Endothelial cell of umbilical vein (primary cell): ENCODE data around the gene GGACT.
A peak's percentile ranks its signal among the peaks of the same experiment; 100 is the strongest.

Experiments
- EZH2 ChIP-seq: IDR thresholded peaks from 2 replicates; pipeline ENCODE4 v1.6.1; 2012; ENCODE audit warnings: borderline replicate concordance, low read depth, mild to moderate bottlenecking, moderate library complexity, low read length, inconsistent platforms; ENCODE audit not compliant: severe bottlenecking
- GATA2 ChIP-seq: IDR thresholded peaks from 2 replicates; pipeline ENCODE4 v1.7.0; 2011; ENCODE audit warnings: low read depth, mild to moderate bottlenecking, moderate library complexity, mixed read lengths, low read length; ENCODE audit not compliant: insufficient read length, insufficient read depth
- JUN ChIP-seq: IDR thresholded peaks from 2 replicates; pipeline ENCODE4 v1.6.1; 2011; ENCODE audit warnings: borderline replicate concordance, low read depth; ENCODE audit not compliant: insufficient read length, insufficient read depth
- POLR2A ChIP-seq: IDR thresholded peaks from 2 replicates; pipeline ENCODE4 v1.6.1; 2012; ENCODE audit warnings: low read depth, mild to moderate bottlenecking, control low read depth, low read length
- POLR2AphosphoS5 ChIP-seq: IDR thresholded peaks from 2 replicates; pipeline ENCODE4 v1.6.1; 2012; ENCODE audit warnings: low read depth, mild to moderate bottlenecking, control low read depth, low read length, moderate library complexity; ENCODE audit not compliant: insufficient read depth
- TF ChIP-seq, protein P1 (sequence below), 2 donors: IDR thresholded peaks; 1 replicate in 1 of 2; 2 replicates in 1 of 2; pipeline ENCODE4 v1.5.1; 2011; ENCODE audit warnings: low read length in 2 of 2, mild to moderate bottlenecking in 2 of 2, moderate library complexity in 2 of 2, control low read depth in 1 of 2, inconsistent platforms in 1 of 2, low read depth in 1 of 2; ENCODE audit not compliant: insufficient read depth in 1 of 2; ENCODE audit errors: extremely low read depth in 1 of 2
- TF ChIP-seq, protein P2 (sequence below): IDR thresholded peaks from 2 replicates; pipeline ENCODE4 v1.6.1; 2011; ENCODE audit not compliant: insufficient read depth, insufficient read length

DNA sequence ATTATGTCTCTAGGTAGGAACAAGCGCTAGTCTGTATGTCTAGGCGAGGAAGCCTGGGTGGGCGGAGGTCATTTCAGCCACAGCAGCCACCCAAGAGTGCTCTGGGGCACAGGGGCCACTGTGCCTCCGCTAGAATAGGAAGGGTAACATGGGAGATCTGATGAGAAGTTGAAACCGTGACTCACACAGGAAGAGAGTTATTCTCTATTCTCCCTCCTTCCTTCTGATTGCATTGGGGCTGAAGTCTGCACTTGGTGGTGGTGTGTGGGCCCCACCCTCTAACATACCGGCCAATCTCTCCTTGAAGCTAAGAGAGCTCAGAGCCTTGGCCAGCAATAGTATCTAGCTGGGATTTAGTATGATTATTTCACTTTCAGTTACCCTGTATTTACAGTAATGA lies 20.3 kb upstream of the GGACT start:
- TF ChIP-seq, protein P1, sequence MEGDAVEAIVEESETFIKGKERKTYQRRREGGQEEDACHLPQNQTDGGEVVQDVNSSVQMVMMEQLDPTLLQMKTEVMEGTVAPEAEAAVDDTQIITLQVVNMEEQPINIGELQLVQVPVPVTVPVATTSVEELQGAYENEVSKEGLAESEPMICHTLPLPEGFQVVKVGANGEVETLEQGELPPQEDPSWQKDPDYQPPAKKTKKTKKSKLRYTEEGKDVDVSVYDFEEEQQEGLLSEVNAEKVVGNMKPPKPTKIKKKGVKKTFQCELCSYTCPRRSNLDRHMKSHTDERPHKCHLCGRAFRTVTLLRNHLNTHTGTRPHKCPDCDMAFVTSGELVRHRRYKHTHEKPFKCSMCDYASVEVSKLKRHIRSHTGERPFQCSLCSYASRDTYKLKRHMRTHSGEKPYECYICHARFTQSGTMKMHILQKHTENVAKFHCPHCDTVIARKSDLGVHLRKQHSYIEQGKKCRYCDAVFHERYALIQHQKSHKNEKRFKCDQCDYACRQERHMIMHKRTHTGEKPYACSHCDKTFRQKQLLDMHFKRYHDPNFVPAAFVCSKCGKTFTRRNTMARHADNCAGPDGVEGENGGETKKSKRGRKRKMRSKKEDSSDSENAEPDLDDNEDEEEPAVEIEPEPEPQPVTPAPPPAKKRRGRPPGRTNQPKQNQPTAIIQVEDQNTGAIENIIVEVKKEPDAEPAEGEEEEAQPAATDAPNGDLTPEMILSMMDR (IDR thresholded peaks at IDR 0.05; ENCODE audit: extremely low read depth in 1 of 2, insufficient read depth in 1 of 2, low read depth in 1 of 2, low read length in 2 of 2), result no peak
- TF ChIP-seq POLR2AphosphoS5 (no peak), EZH2 (no peak), GATA2 (peak; percentile 48), POLR2A (no peak), JUN (peak; percentile 27)
- TF ChIP-seq, protein P2, sequence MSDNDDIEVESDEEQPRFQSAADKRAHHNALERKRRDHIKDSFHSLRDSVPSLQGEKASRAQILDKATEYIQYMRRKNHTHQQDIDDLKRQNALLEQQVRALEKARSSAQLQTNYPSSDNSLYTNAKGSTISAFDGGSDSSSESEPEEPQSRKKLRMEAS, result no peak
